MM.1S (cell line): ENCODE results near the gene GNL1.

Experiments used
- DNase-seq: peaks from one replicate; pipeline ENCODE4 v3.0.0-alpha.2; 2015
- H2AFZ ChIP-seq: fragments of 300-600 bp; sonication (generic); 2 replicates; pipeline ENCODE4 v1.6.0; 2016; ENCODE audit warnings: antibody characterized with exemption, low read length
- H3F3A ChIP-seq: fragments of 300-600 bp; sonication (generic); 2 replicates; pipeline ENCODE4 v1.6.1; 2016; ENCODE audit warnings: mild to moderate bottlenecking, antibody characterized with exemption, low read length, moderate library complexity, mixed read lengths; ENCODE audit not compliant: insufficient read depth
- H3K27ac ChIP-seq: fragments of 300-600 bp; sonication (generic); 2 replicates; pipeline ENCODE4 v1.5.1; 2016; ENCODE audit warnings: mild to moderate bottlenecking, low read length
- H3K27me3 ChIP-seq: fragments of 300-600 bp; sonication (generic); replicated peaks from 2 replicates; pipeline ENCODE4 v1.6.0; 2016; ENCODE audit warnings: low read length; ENCODE audit not compliant: insufficient read depth
- H3K36me3 ChIP-seq: fragments of 300-600 bp; sonication (generic); replicated peaks from 2 replicates; pipeline ENCODE4 v1.6.1; 2016; ENCODE audit warnings: mild to moderate bottlenecking, low read length, mixed read lengths; ENCODE audit not compliant: insufficient read depth
- H3K4me1 ChIP-seq: fragments of 300-600 bp; sonication (generic); 2 replicates; pipeline ENCODE4 v1.6.1; 2016; ENCODE audit warnings: low read length, mixed read lengths
- H3K4me2 ChIP-seq: fragments of 300-600 bp; sonication (generic); 2 replicates; pipeline ENCODE4 v1.6.0; 2016; ENCODE audit warnings: low read depth, low read length
- H3K4me3 ChIP-seq: fragments of 300-600 bp; sonication (generic); 2 replicates; pipeline ENCODE4 v1.5.1; 2016; ENCODE audit warnings: low read length, mixed read lengths
- H3K79me2 ChIP-seq: fragments of 300-600 bp; sonication (generic); 2 replicates; pipeline ENCODE4 v1.6.1; 2016; ENCODE audit warnings: mixed run types, low read length, mixed read lengths
- H3K9ac ChIP-seq: fragments of 300-600 bp; sonication (generic); 2 replicates; pipeline ENCODE4 v1.6.1; 2016; ENCODE audit warnings: low read length, mixed read lengths
- H3K9me2 ChIP-seq: fragments of 300-600 bp; sonication (generic); replicated peaks from 2 replicates; pipeline ENCODE4 v1.6.1; 2016; ENCODE audit warnings: mild to moderate bottlenecking, low read length, mixed read lengths; ENCODE audit not compliant: insufficient read depth
- H3K9me3 ChIP-seq: fragments of 300-600 bp; sonication (generic); replicated peaks from 2 replicates; pipeline ENCODE4 v1.6.1; 2016; ENCODE audit warnings: mild to moderate bottlenecking, low read length, mixed read lengths; ENCODE audit not compliant: insufficient read depth
- H4K20me1 ChIP-seq: fragments of 300-600 bp; sonication (generic); 2 replicates; pipeline ENCODE4 v1.6.1; 2016; ENCODE audit warnings: mild to moderate bottlenecking, low read length, moderate library complexity, mixed read lengths; ENCODE audit not compliant: insufficient read depth
- CTCF ChIP-seq: fragments of 300-600 bp; sonication (generic); IDR thresholded peaks from 2 replicates; pipeline ENCODE4 v1.5.1; 2016; ENCODE audit warnings: antibody characterized with exemption, low read length, mixed read lengths
- EZH2 ChIP-seq: fragments of 300-600 bp; sonication (generic); optimal IDR thresholded peaks from 2 replicates; pipeline ENCODE3; 2017; ENCODE audit warnings: low read depth, mild to moderate bottlenecking, antibody characterized with exemption, low read length, mixed read lengths
- EZH2phosphoT487 ChIP-seq: fragments of 300-600 bp; sonication (generic); IDR thresholded peaks from 2 replicates; pipeline ENCODE4 v1.6.1; 2018; ENCODE audit warnings: antibody characterized with exemption, low read length

The GNL1 gene

DNA sequence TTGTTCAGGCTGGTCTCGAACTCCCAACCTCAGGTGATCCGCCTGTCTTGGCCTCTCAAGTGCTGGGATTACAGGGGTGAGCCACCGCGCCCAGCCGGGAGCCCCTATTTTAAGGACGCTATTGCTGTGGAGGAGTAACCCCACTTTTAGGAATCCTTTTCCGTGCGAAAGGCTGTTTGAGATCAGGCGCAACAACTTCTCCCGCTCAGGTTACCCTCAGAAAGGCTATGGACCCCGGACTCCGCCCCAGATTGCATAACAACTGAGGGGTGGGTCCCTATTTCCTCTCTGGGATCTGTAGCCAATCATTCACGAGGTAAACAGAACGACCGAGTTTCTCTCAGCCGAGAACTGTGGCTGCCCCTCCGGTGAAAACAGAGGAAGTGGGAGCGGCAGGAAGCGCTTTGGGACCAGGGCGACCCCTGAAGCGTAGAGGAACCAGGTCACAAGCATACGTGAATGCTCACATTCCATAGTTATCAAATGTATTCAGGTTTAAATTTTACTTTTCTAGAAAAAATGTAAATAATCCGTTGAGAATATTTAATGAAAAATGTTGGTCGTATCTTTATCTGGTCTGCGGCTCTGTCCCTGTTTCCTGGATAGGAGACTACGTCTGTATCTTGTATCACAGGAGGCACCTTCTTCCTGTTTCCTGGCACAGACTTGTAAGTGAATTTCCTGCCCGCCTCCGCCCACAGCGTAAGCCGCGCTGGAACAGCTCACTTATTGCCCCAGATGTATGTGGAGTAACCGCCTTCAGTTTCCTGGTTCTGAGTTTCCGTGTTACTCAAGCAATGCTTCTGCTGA is 40.1 kb downstream of the GNL1 start:
- H3K9me3 ChIP-seq: no peaks in the 10 kb centered on the region
- peak; percentile 92 for DNase-seq
- H3K4me3 ChIP-seq: peak overlapping the region; percentile 68
- peak overlapping the region; percentile 80 for H3K4me2 ChIP-seq
- H3K27ac ChIP-seq: peak overlapping the region; percentile 90
- no peaks in the 10 kb centered on the region for H4K20me1 ChIP-seq
- no peaks in the 10 kb centered on the region for H3K36me3 ChIP-seq
- TF ChIP-seq CTCF (no peak), EZH2 (no peak), EZH2phosphoT487 (no peak)
- no peaks in the 10 kb centered on the region for H3K27me3 ChIP-seq
- H3F3A ChIP-seq: peaks cover 17% of the 10 kb centered on the region
- H3K4me1 ChIP-seq: peaks cover 11% of the 10 kb centered on the region
- H3K9ac ChIP-seq: peak overlapping the region; percentile 66; the same call in 1 of the 2 replicates
- peak overlapping the region; percentile 69 for H2AFZ ChIP-seq
- no peaks in the 10 kb centered on the region for H3K9me2 ChIP-seq
- no peaks in the 10 kb centered on the region for H3K79me2 ChIP-seq

GRCh38 chr6:30515106-30515505 is 41.2 kb downstream of the GNL1 start:
- no peaks in the 10 kb centered on the region for H4K20me1 ChIP-seq
- H3K4me2 ChIP-seq: no peak overlapping the region
- peaks cover 21% of the 10 kb centered on the region for H3K4me1 ChIP-seq
- no peaks in the 10 kb centered on the region for H3K79me2 ChIP-seq
- H3K9ac ChIP-seq: no peak overlapping the region
- H3K4me3 ChIP-seq: no peak overlapping the region
- TF ChIP-seq EZH2phosphoT487 (no peak), EZH2 (no peak), CTCF (no peak)
- H3K27me3 ChIP-seq: no peaks in the 10 kb centered on the region
- H3K36me3 ChIP-seq: no peaks in the 10 kb centered on the region
- H3K9me3 ChIP-seq: no peaks in the 10 kb centered on the region
- DNase-seq: no peak
- H3F3A ChIP-seq: peaks cover 18% of the 10 kb centered on the region
- H3K27ac ChIP-seq: no peak overlapping the region
- H3K9me2 ChIP-seq: no peaks in the 10 kb centered on the region
- no peak overlapping the region for H2AFZ ChIP-seq

DNA sequence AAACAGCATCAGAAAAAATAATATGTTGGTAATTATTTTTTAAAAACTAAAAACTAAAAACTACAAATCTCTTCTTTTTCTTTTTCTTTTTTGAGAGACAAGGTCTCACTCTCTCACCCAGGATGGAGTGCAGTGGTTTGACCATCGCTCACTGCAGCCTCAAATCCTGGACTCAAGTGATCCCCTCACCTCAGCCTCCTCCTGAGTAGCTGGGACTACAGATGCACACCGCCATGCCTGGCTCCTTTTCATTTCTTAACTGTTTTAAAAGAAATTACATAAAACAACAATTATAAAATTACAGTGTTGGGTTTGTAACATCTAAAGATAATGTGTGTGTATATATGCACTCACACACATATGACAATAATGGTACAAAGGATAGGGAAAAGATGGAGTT is 42.8 kb downstream of the GNL1 start:
- H3K27me3 ChIP-seq: no peaks in the 10 kb centered on the region
- H3K79me2 ChIP-seq: no peaks in the 10 kb centered on the region
- no peaks in the 10 kb centered on the region for H4K20me1 ChIP-seq
- TF ChIP-seq CTCF (no peak), EZH2 (no peak), EZH2phosphoT487 (no peak)
- H2AFZ ChIP-seq: no peak overlapping the region
- no peaks in the 10 kb centered on the region for H3K9me2 ChIP-seq
- DNase-seq: no peak
- peaks cover 30% of the 10 kb centered on the region for H3K4me1 ChIP-seq
- no peak overlapping the region for H3K27ac ChIP-seq
- H3K9ac ChIP-seq: no peak overlapping the region
- no peak overlapping the region for H3K4me2 ChIP-seq
- H3K9me3 ChIP-seq: no peaks in the 10 kb centered on the region
- H3K4me3 ChIP-seq: no peak overlapping the region
- peaks cover 33% of the 10 kb centered on the region for H3F3A ChIP-seq
- no peaks in the 10 kb centered on the region for H3K36me3 ChIP-seq
